Fibroblast of peridontal ligament (primary cell): ENCODE measurements around the gene PTPRD.

ENCODE experiments used
- DNase-seq: peaks from one replicate; pipeline ENCODE4 v3.0.0-alpha.2; 2010; ENCODE audit errors: extremely low read depth

Gene PTPRD

GRCh38 chr9:9612270-9612669 is 1000.5 kb downstream of the PTPRD start:
- DNase-seq, result no peak

GRCh38 chr9:9605681-9606080 is 1007.1 kb downstream of the PTPRD start:
- DNase-seq, result no peak

- no peak for DNase-seq
These were observed 1009.5 kb downstream of the PTPRD start for GRCh38 chr9:9603345-9603744.

- no peak for DNase-seq
These were observed 1014.1 kb downstream of the PTPRD start for GRCh38 chr9:9598723-9599122.

- DNase-seq, result no peak
These were observed 1020.7 kb downstream of the PTPRD start for GRCh38 chr9:9592104-9592503.

GRCh38 chr9:9585920-9586319 is 1026.9 kb downstream of the PTPRD start:
- DNase-seq, result no peak

GRCh38 chr9:9574080-9574479 is 1038.7 kb downstream of the PTPRD start:
- DNase-seq, result no peak

GRCh38 chr9:9565700-9566099 is 1047.1 kb downstream of the PTPRD start:
- DNase-seq, result no peak

- no peak for DNase-seq
These were observed 1049.0 kb downstream of the PTPRD start for GRCh38 chr9:9563817-9564216.

GRCh38 chr9:9560382-9561035 is 1052.3 kb downstream of the PTPRD start:
- DNase-seq, result no peak

- no peak for DNase-seq
These were observed 1053.9 kb downstream of the PTPRD start for GRCh38 chr9:9558907-9559306.

GRCh38 chr9:9557804-9558334 is 1054.9 kb downstream of the PTPRD start:
- no peak for DNase-seq

GRCh38 chr9:9556865-9557803 is 1055.7 kb downstream of the PTPRD start:
- DNase-seq, result no peak

- no peak for DNase-seq
These were observed 1060.1 kb downstream of the PTPRD start for GRCh38 chr9:9552665-9553064.

GRCh38 chr9:9538766-9539165 is 1074.0 kb downstream of the PTPRD start:
- DNase-seq, result no peak

- DNase-seq, result no peak
These were observed 1074.4 kb downstream of the PTPRD start for GRCh38 chr9:9538356-9538755.

- DNase-seq, result no peak
These were observed 1076.3 kb downstream of the PTPRD start for GRCh38 chr9:9536523-9536922.

GRCh38 chr9:9523476-9524139 is 1089.2 kb downstream of the PTPRD start:
- DNase-seq, result no peak

GRCh38 chr9:9522406-9522805 is 1090.4 kb downstream of the PTPRD start:
- no peak for DNase-seq

GRCh38 chr9:9521033-9521779 is 1091.6 kb downstream of the PTPRD start:
- no peak for DNase-seq

GRCh38 chr9:9504869-9505268 is 1107.9 kb downstream of the PTPRD start:
- DNase-seq, result no peak

GRCh38 chr9:9499546-9499945 is 1113.3 kb downstream of the PTPRD start:
- DNase-seq, result no peak
